ENCODE measurements around the gene WDR81. TPM values are rescaled to one million over a fixed set of nuclear protein-coding genes. Genes with fewer than 3 reads are reported as not detected.

The WDR81 gene
- polyA plus RNA-seq, 2 of the 4 experiments (the other 2 are of a cell fraction): 4.9 to 26.8 TPM

DNA sequence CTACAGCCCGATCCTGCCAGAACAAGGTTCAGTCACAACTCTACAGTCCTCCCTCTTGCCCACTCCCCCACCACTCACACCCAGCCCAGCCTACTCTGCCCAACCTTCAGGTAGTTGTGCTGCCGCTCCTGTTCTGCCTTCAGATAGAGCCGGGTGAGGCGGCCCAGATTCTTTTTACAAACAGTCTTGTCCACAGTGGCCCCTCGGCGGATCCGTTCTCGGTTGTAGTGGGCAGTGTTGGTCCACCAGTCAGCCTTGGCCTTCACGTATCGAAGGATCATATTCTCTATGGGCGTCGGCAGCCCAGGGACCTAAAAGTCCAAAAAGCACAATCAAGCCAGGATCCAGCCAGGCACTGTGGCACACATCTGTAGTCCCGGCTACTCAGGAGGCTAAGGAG is 48.1 kb upstream of the WDR81 start:
- no peak overlapping the region for H3K4me3 ChIP-seq
- H3K9me3 ChIP-seq: no peaks in the 10 kb centered on the region
- DNase-seq (ENCODE audit: low read depth in 1 of 2, low spot score in 1 of 2) (no peak), FAIRE-seq (no peak), ATAC-seq (no peak)
- no peaks in the 10 kb centered on the region for H3K4me1 ChIP-seq
- no peak overlapping the region for H3K4me2 ChIP-seq
- no peak overlapping the region for H3K27ac ChIP-seq
- ChIA-PET CTCF (interaction anchor here (1.2 to 10.2 kb wide), 4 partner anchors 8 to 27 kb away, joined by 3 to 47 read pairs (median 6); partner anchors contain the start of gene RILP), POLR2A (interaction anchor here (2.6 kb wide), 1 partner anchor 27 kb away, joined by 9 read pairs; the partner anchor contains the start of gene RILP)
- TF ChIP-seq HEYL (CRISPR knock-in tag; IDR thresholded peaks at IDR 0.05) (no peak), ELK1 (IDR thresholded peaks at IDR 0.05; ENCODE audit: low read depth, low read length) (no peak)
- WGBS (ENCODE audit: missing lambda C conversion rate): 94% methylated on average over 13 of the region's 13 CpGs

GRCh38 chr17:1683459-1683858 is 41.0 kb upstream of the WDR81 start:
- no peak for DNase-seq (ENCODE audit: low read depth in 1 of 2, low spot score in 1 of 2)
- ATAC-seq: no peak
- no peak for TF ChIP-seq HDAC2 (IDR thresholded peaks at IDR 0.05)
- TF ChIP-seq NFE2L2 (conservative IDR thresholded peaks at IDR 0.05; ENCODE audit: low read length): no peak
- TF ChIP-seq ZFP36 (IDR thresholded peaks at IDR 0.05; ENCODE audit: borderline replicate concordance, partially characterized antibody): no peak
- WGBS (ENCODE audit: missing lambda C conversion rate): 80% methylated on average over 5 of the region's 5 CpGs
- Histone ChIP-seq H3K4me3 (peak overlapping the region; percentile 85), H3K27ac (peak overlapping the region; percentile 95), H3K4me2 (peak overlapping the region; percentile 89), H3K9me3 (no peaks in the 10 kb centered on the region), H3K4me1 (peaks cover 7% of the 10 kb centered on the region)
- POLR2A ChIA-PET: interaction anchor here (0.5 to 2.0 kb wide), 10 partner anchors 10 to 362 kb away, joined by 3 to 14 read pairs (median 6); partner anchors contain the start of gene RILP
- CTCF ChIA-PET: interaction anchor here (1.0 to 10.2 kb wide), 9 partner anchors 10 to 100 kb away, joined by 3 to 127 read pairs (median 4); partner anchors contain the start of gene RILP
- FAIRE-seq: no peak

DNA sequence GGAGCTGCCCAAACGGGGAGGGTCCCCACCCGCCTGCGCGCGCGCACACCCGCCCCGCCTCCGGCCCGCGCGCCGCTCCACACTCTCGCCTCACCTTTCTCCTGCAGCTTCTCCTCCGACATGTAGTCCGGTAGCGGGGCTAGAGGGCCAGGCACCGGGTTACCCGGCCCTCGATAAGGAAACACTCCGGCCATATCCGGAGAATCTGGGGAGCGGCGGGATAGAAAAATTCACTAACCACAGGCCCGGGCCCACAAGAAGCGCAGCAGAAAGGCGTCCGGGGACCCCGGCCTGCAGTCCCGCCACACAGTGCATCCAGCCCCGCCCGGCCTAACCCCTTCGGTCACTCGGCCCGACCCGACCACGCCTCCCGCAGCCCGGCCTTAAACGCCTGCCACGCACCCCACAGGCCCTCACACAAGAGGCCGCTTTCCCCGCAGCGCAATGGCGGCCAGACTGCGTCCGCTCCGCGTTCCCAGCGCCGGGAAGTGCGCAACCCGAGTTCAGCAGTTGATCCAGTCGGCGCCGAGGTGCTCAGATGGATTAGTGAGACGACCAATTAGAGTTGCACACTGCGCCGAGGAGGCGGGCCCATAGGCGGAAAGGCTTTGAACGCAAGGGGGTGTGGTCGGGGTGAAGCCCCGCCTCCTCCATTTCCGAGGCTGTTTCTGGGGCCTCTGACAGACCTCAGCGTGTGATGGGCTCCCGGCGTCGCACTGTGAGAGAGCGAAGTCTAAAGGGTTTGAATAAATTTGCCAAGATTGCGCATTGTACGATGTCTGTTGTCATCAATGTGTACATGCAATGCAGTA is 39.9 kb upstream of the WDR81 start, which contains the start of gene PRPF8:
TSS of gene PRPF8 (minus strand) at position 490 of the 812 bp plus-strand sequence. CDS start at position 194, 296 bp downstream.
- peak; percentile 96 for FAIRE-seq
- TF ChIP-seq POLR2A (IDR thresholded peaks at IDR 0.05; ENCODE audit: low read length) (peak; percentile 80), FOSB (CRISPR knock-in tag; IDR thresholded peaks at IDR 0.05) (no peak), GATA3 (IDR thresholded peaks at IDR 0.05; ENCODE audit: borderline replicate concordance) (0 out of 2 replicates have a peak, but pooled peaks have one; percentile 3), KDM1A (IDR thresholded peaks at IDR 0.05; ENCODE audit: low read depth) (no peak), HOXB5 (CRISPR knock-in tag; IDR thresholded peaks at IDR 0.05) (no peak), SMC3 (IDR thresholded peaks at IDR 0.05) (peak; percentile 12; the same call in 1 of the 3 replicates), ELK1 (IDR thresholded peaks at IDR 0.05; ENCODE audit: low read depth, low read length) (no peak), MAZ (IDR thresholded peaks at IDR 0.05; ENCODE audit: borderline replicate concordance, low read depth, low read length) (no peak), MAX (IDR thresholded peaks at IDR 0.05) (peak; percentile 86), JUN (IDR thresholded peaks at IDR 0.05) (peak; percentile 73 to 97), KDM5A (IDR thresholded peaks at IDR 0.05) (0 out of 2 replicates have a peak, but pooled peaks have one; percentile 33), POLR2AphosphoS2 (conservative IDR thresholded peaks at IDR 0.05; ENCODE audit: low read length) (no peak), RNF2 (IDR thresholded peaks at IDR 0.05; ENCODE audit: borderline replicate concordance, low read depth) (no peak), ZNF302 (CRISPR knock-in tag; IDR thresholded peaks at IDR 0.05) (no peak), EP300 (IDR thresholded peaks at IDR 0.05) (peak in 1 of 2 experiments; percentile 13; a peak in 1 of 5 replicates), ZSCAN20 (CRISPR knock-in tag; IDR thresholded peaks at IDR 0.05) (no peak), PHF8 (IDR thresholded peaks at IDR 0.05; ENCODE audit: borderline replicate concordance, low read depth) (peak; percentile 98)
- TF ChIP-seq, protein P1, sequence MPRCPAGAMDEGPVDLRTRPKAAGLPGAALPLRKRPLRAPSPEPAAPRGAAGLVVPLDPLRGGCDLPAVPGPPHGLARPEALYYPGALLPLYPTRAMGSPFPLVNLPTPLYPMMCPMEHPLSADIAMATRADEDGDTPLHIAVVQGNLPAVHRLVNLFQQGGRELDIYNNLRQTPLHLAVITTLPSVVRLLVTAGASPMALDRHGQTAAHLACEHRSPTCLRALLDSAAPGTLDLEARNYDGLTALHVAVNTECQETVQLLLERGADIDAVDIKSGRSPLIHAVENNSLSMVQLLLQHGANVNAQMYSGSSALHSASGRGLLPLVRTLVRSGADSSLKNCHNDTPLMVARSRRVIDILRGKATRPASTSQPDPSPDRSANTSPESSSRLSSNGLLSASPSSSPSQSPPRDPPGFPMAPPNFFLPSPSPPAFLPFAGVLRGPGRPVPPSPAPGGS (IDR thresholded peaks at IDR 0.05): peak; percentile 78; the same call in 1 of the 3 replicates
- TF ChIP-seq, protein P2, sequence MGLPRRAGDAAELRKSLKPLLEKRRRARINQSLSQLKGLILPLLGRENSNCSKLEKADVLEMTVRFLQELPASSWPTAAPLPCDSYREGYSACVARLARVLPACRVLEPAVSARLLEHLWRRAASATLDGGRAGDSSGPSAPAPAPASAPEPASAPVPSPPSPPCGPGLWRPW (IDR thresholded peaks at IDR 0.05): no peak
- TF ChIP-seq, protein P3, sequence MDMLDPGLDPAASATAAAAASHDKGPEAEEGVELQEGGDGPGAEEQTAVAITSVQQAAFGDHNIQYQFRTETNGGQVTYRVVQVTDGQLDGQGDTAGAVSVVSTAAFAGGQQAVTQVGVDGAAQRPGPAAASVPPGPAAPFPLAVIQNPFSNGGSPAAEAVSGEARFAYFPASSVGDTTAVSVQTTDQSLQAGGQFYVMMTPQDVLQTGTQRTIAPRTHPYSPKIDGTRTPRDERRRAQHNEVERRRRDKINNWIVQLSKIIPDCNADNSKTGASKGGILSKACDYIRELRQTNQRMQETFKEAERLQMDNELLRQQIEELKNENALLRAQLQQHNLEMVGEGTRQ (IDR thresholded peaks at IDR 0.05): no peak
- TF ChIP-seq, protein P4, sequence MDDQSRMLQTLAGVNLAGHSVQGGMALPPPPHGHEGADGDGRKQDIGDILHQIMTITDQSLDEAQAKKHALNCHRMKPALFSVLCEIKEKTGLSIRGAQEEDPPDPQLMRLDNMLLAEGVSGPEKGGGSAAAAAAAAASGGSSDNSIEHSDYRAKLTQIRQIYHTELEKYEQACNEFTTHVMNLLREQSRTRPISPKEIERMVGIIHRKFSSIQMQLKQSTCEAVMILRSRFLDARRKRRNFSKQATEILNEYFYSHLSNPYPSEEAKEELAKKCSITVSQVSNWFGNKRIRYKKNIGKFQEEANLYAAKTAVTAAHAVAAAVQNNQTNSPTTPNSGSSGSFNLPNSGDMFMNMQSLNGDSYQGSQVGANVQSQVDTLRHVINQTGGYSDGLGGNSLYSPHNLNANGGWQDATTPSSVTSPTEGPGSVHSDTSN (IDR thresholded peaks at IDR 0.05): peak; percentile 91

More for the DNA sequence above, 39.9 kb upstream of the WDR81 start, which contains the start of gene PRPF8:
- Histone ChIP-seq H3K4me3 (peak within 1 kb of the TSS; percentile 85), H3K9me3 (no peaks in the 10 kb centered on the region), H3K27ac (peak within 1 kb of the TSS; percentile 95), H3K4me2 (peak within 1 kb of the TSS; percentile 89), H3K4me1 (peaks cover 7% of the 10 kb centered on the region)
- POLR2A ChIA-PET: interaction anchor here (0.6 to 2.0 kb wide), 10 partner anchors 12 to 35 kb away, joined by 3 to 14 read pairs (median 7); partner anchors contain the start of gene RILP
- peak; percentile 99 for ATAC-seq
- peak; percentile 99 for DNase-seq (ENCODE audit: low read depth in 1 of 2, low spot score in 1 of 2)
- CTCF ChIA-PET: interaction anchor here (0.6 to 10.2 kb wide), 6 partner anchors 16 to 78 kb away, joined by 3 to 127 read pairs (median 4); partner anchors contain the start of gene RILP
- 2% methylated on average over 46 of the region's 72 CpGs for WGBS (ENCODE audit: missing lambda C conversion rate)

Measured in A549 (cell line).